GM12878 (cell line): ENCODE data around the gene LAMA2. TPM values are rescaled to one million over a fixed set of nuclear protein-coding genes. Genes with fewer than 3 reads are reported as not detected.

Experiments
- ATAC-seq: fragments of 200-7000 bp; cut with Tn5 transposase; 3 replicates; pipeline ENCODE4 v1.9.1; 2020; ENCODE audit warnings: mild to moderate bottlenecking, moderate library complexity
- BruUV-seq: library from RNA; stranded (reverse); fragments of 400-500 nt; replicated peaks from 2 replicates; lab custom pipeline; 2021; lab: Mats Ljungman, UMichigan
- CTCF ChIA-PET: fragments of 300-600 bp; sonication (Branson Sonifier 250); formaldehyde crosslinking; extraction: SDS; loops from one replicate; lab custom pipeline; 2021; ENCODE audit warnings: inconsistent platforms; lab: Yijun Ruan, JAX
- POLR2A ChIA-PET: fragments of 350-600 bp; formaldehyde crosslinking; extraction: SDS; loops from one replicate; lab custom pipeline; 2021; ENCODE audit warnings: inconsistent platforms; lab: Charles Lee
- RAD21 ChIA-PET: fragments of 300-600 bp; sonication (Branson Sonifier 250); formaldehyde crosslinking; loops from one replicate; lab custom pipeline; 2023; ENCODE audit warnings: antibody characterized with exemption; ENCODE audit not compliant: unreplicated experiment; lab: Charles Lee
- SMC1A ChIA-PET: fragments of 300-600 bp; sonication (Branson Sonifier 250); formaldehyde crosslinking; loops from one replicate; lab custom pipeline; 2023; ENCODE audit not compliant: unreplicated experiment, uncharacterized antibody; lab: Charles Lee
- DNase-seq: peaks from one replicate; pipeline ENCODE4 v3.0.0-alpha.2; 2011; ENCODE audit warnings: low read depth, low spot score
- FAIRE-seq: peaks from 3 replicates; lab custom pipeline; 2011; peaks lifted over from hg19 to GRCh38; lab: Jason Lieb, UNC
- H2AFZ ChIP-seq: 2 replicates; pipeline ENCODE4 v1.6.0; 2011; ENCODE audit warnings: low read depth, low read length, control low read depth; ENCODE audit not compliant: control insufficient read depth
- H3K27ac ChIP-seq: 2 replicates; pipeline ENCODE4 v1.5.1; 2011; ENCODE audit warnings: control low read depth; ENCODE audit not compliant: control insufficient read depth, insufficient read depth
- H3K27me3 ChIP-seq, 2 experiments: replicated peaks in 1 of 2; 2 replicates each; pipeline versions ENCODE4 v1.6.0 to v1.6.1; 2011; ENCODE audit warnings: low read length in 1 of 2; ENCODE audit not compliant: control insufficient read depth in 2 of 2, insufficient read depth in 2 of 2
- H3K36me3 ChIP-seq, 2 experiments: 2 replicates each; pipeline ENCODE4 v1.5.1; 2011; ENCODE audit warnings: low read length in 1 of 2; ENCODE audit not compliant: control insufficient read depth in 2 of 2, insufficient read depth in 2 of 2
- H3K4me1 ChIP-seq: 2 replicates; pipeline ENCODE4 v1.6.1; 2011; ENCODE audit warnings: mild to moderate bottlenecking, low read length, moderate library complexity, mixed read lengths; ENCODE audit not compliant: control insufficient read depth, insufficient read depth
- H3K4me2 ChIP-seq: 2 replicates; pipeline ENCODE4 v1.6.0; 2011; ENCODE audit warnings: control low read depth; ENCODE audit not compliant: control insufficient read depth, insufficient read depth
- H3K4me3 ChIP-seq: fragments of 200-600 bp; sonication (generic); 2 replicates; pipeline ENCODE4 v1.5.1; 2016
- H3K79me2 ChIP-seq: 2 replicates; pipeline ENCODE4 v1.6.0; 2011; ENCODE audit warnings: low read length; ENCODE audit not compliant: control insufficient read depth, insufficient read depth
- H3K9ac ChIP-seq: 2 replicates; pipeline ENCODE4 v1.8.0; 2011; ENCODE audit warnings: low read length, control low read depth, mixed read lengths; ENCODE audit not compliant: control insufficient read depth, insufficient read depth
- H3K9me3 ChIP-seq: replicated peaks from 3 replicates; pipeline ENCODE4 v1.5.1; 2011; ENCODE audit warnings: mild to moderate bottlenecking, low read length; ENCODE audit not compliant: control insufficient read depth, insufficient read depth
- H4K20me1 ChIP-seq: 2 replicates; pipeline ENCODE4 v1.6.0; 2011; ENCODE audit not compliant: control insufficient read depth, insufficient read depth
- ASH2L ChIP-seq: fragments of 300-600, 200-600 bp; sonication (generic); IDR thresholded peaks from 2 replicates; pipeline ENCODE4 v1.6.1; 2017; ENCODE audit warnings: low read depth, mild to moderate bottlenecking, borderline replicate concordance
- BCL3 ChIP-seq: IDR thresholded peaks from 2 replicates; pipeline ENCODE4 v1.6.1; 2011; ENCODE audit warnings: borderline replicate concordance, low read depth, mild to moderate bottlenecking, moderate library complexity, low read length; ENCODE audit not compliant: insufficient read depth, poor library complexity, severe bottlenecking
- BRCA1 ChIP-seq: IDR thresholded peaks from 2 replicates; pipeline ENCODE4 v1.6.1; 2011; ENCODE audit warnings: low read depth, low read length, improper control_type of control experiment
- CBX3 ChIP-seq: fragments of 200-600 bp; sonication (generic); IDR thresholded peaks from 2 replicates; pipeline ENCODE4 v1.6.1; 2016; ENCODE audit warnings: low read depth, borderline replicate concordance
- CBX5 ChIP-seq: sonication (generic); IDR thresholded peaks from 2 replicates; pipeline ENCODE4 v1.6.1; 2016; ENCODE audit warnings: low read depth, moderate library complexity, mild to moderate bottlenecking, inconsistent platforms
- CHD2 ChIP-seq: IDR thresholded peaks from 2 replicates; pipeline ENCODE4 v1.6.1; 2011; ENCODE audit warnings: low read depth, low read length, improper control_type of control experiment, borderline replicate concordance
- CTCF ChIP-seq, 3 experiments: IDR thresholded peaks in 2 of 3; conservative IDR thresholded peaks in 1 of 3; 2 replicates each; pipeline ENCODE4 v1.5.1; 2011; ENCODE audit warnings: low read depth in 3 of 3, low read length in 3 of 3, mild to moderate bottlenecking in 3 of 3, control low read depth in 2 of 3, moderate library complexity in 2 of 3, inconsistent platforms in 1 of 3, mixed read lengths in 1 of 3; ENCODE audit not compliant: control insufficient read depth in 2 of 3, insufficient read depth in 1 of 3; ENCODE audit errors: extremely low read depth in 1 of 3
- DPF2 ChIP-seq: fragments of 450-650 bp; IDR thresholded peaks from 2 replicates; pipeline ENCODE4 v1.6.1; 2017; ENCODE audit warnings: mild to moderate bottlenecking
- ETV6 ChIP-seq, 2 experiments: fragments of 450-650 bp in 1 of 2; IDR thresholded peaks in 1 of 2; conservative IDR thresholded peaks in 1 of 2; 2 replicates each; pipeline ENCODE4 v1.6.1; 2014; ENCODE audit warnings: antibody characterized with exemption in 1 of 2, borderline replicate concordance in 1 of 2, low read depth in 1 of 2, mild to moderate bottlenecking in 1 of 2, moderate library complexity in 1 of 2
- IKZF1 ChIP-seq: fragments of 450-650 bp; conservative IDR thresholded peaks from 2 replicates; pipeline ENCODE4 v1.6.1; 2017; ENCODE audit warnings: antibody characterized with exemption, mild to moderate bottlenecking
- KDM1A ChIP-seq: fragments of 200-600 bp; sonication (generic); IDR thresholded peaks from 2 replicates; pipeline ENCODE4 v1.6.1; 2016; ENCODE audit warnings: borderline replicate concordance
- LARP7 ChIP-seq: fragments of 450-650 bp; IDR thresholded peaks from 2 replicates; pipeline ENCODE4 v1.6.1; 2017; ENCODE audit warnings: mild to moderate bottlenecking
- MTA3 ChIP-seq: IDR thresholded peaks from 2 replicates; pipeline ENCODE4 v1.6.1; 2012; ENCODE audit warnings: low read length, inconsistent platforms, borderline replicate concordance
- STAT3 ChIP-seq: IDR thresholded peaks from 2 replicates; pipeline ENCODE4 v1.6.1; 2011; ENCODE audit warnings: low read depth, low read length, improper control_type of control experiment
- USF1 ChIP-seq: IDR thresholded peaks from 2 replicates; pipeline ENCODE4 v1.6.1; 2011; ENCODE audit warnings: borderline replicate concordance, low read depth, mild to moderate bottlenecking, moderate library complexity, mixed read lengths, low read length; ENCODE audit not compliant: insufficient read depth; ENCODE audit errors: extremely low read length
- ZNF384 ChIP-seq: IDR thresholded peaks from 2 replicates; pipeline ENCODE4 v1.6.1; 2012; ENCODE audit warnings: low read depth, mild to moderate bottlenecking, low read length, improper control_type of control experiment, borderline replicate concordance
- ZNF592 ChIP-seq: fragments of 450-650 bp; IDR thresholded peaks from 2 replicates; pipeline ENCODE4 v1.6.1; 2017; ENCODE audit warnings: mild to moderate bottlenecking, moderate library complexity
- in situ Hi-C: fragments of 300-500 bp; cut with MboI; formaldehyde crosslinking; loops from 9 replicates; pipeline ENCODE4 v1.14.3; 2018; ENCODE audit warnings: mixed read lengths
- intact Hi-C: fragments of 100-400 bp; cut with micrococcal nuclease; formaldehyde crosslinking; loops from one replicate; pipeline ENCODE4 v1.14.2; 2022; ENCODE audit not compliant: unreplicated experiment
- polyA plus RNA-seq, 11 experiments: library from polyadenylated mRNA; depleted of rRNA in 4 of 11; unstranded in 6 of 11; stranded (reverse) in 5 of 11; fragments of >200 nt; fragmentation: Nextera tagmentation in 4 of 11; fragmentation: Illumina TruSeq in 1 of 11; extraction: Ambion mirVana in 4 of 11; extraction: Trizol in 1 of 11; gene quantifications; 1 replicate in 1 of 11; 2 replicates in 10 of 11; pipeline versions ENCODE4 v1.2.1 to v1.2.3, GENCODE V29; 2011 to 2016; ENCODE audit warnings: inconsistent platforms in 2 of 11, missing spikeins in 2 of 11, low read depth in 1 of 11
- total RNA-seq, 4 experiments: library from RNA; depleted of rRNA in 3 of 4; stranded (reverse); fragments of >200 nt in 3 of 4; fragmentation: Illumina TruSeq in 1 of 4; extraction: Trizol in 1 of 4; gene quantifications; 2 replicates each; pipeline versions ENCODE4 v1.2.1 to v1.2.3, GENCODE V29; 2013 to 2021

The LAMA2 gene
- total and polyA plus RNA-seq, 10 of the 15 experiments (the other 5 are each of a cell fraction or from before 2014, with no cell fraction given): 0.04 to 2.0 (median 0.37) TPM; not detected in 1

GRCh38 chr6:129536271-129536670, 653.3 kb downstream of the LAMA2 start:
- TF ChIP-seq CBX3: no peak
- TF ChIP-seq CBX5: no peak
- TF ChIP-seq CHD2: no peak
- no peak for TF ChIP-seq BRCA1
- TF ChIP-seq USF1: no peak
- TF ChIP-seq CTCF (IDR thresholded peaks at IDR 0.05 in 2 of 3, conservative IDR thresholded peaks at IDR 0.05 in 1 of 3; ENCODE audit: control insufficient read depth in 2 of 3, extremely low read depth in 1 of 3, insufficient read depth in 1 of 3, low read depth in 3 of 3, low read length in 3 of 3): no peak
- TF ChIP-seq LARP7: no peak
- no peak for TF ChIP-seq DPF2
- TF ChIP-seq ASH2L: no peak
- TF ChIP-seq MTA3: no peak
- no peak for TF ChIP-seq KDM1A
- TF ChIP-seq ZNF384: no peak
- TF ChIP-seq ZNF592: no peak
- TF ChIP-seq BCL3: no peak
- TF ChIP-seq ETV6 (conservative IDR thresholded peaks at IDR 0.05 in 1 of 2, IDR thresholded peaks at IDR 0.05 in 1 of 2; ENCODE audit: borderline replicate concordance in 1 of 2, low read depth in 1 of 2): no peak
- no peak for TF ChIP-seq STAT3
- TF ChIP-seq IKZF1: no peak
- no TSS peak for BruUV-seq
- H3K4me1 ChIP-seq: no peaks in the 10 kb centered on the region
- no peak overlapping the region for H3K4me2 ChIP-seq
- no peak overlapping the region for H3K27ac ChIP-seq
- no peaks in the 10 kb centered on the region for H4K20me1 ChIP-seq
- H3K36me3 ChIP-seq: no peaks in the 10 kb centered on the region
- ChIA-PET SMC1A (interaction anchor here (1.3 kb wide), 1 partner anchor 45 kb away, joined by 3 read pairs; no protein-coding TSS in a partner anchor), POLR2A (no interaction called here), RAD21 (no interaction called here), CTCF (interaction anchor here (1.4 to 1.6 kb wide), 2 partner anchors 34 to 37 kb away, joined by 3 to 6 read pairs; no protein-coding TSS in a partner anchor)
- H2AFZ ChIP-seq: no peak overlapping the region
- DNase-seq: no peak
- H3K4me3 ChIP-seq: no peak overlapping the region
- in situ Hi-C loops: no loop called here
- FAIRE-seq: no peak
- no peaks in the 10 kb centered on the region for H3K9me3 ChIP-seq
- no peak overlapping the region for H3K9ac ChIP-seq
- ATAC-seq: no peak
- H3K27me3 ChIP-seq: 0 out of 4 replicates have a peak, but pooled peaks cover 0 to 3% of the 10 kb centered on the region in 2 experiments
- no peaks in the 10 kb centered on the region for H3K79me2 ChIP-seq
- intact Hi-C loops: no loop called here
